Muscle of arm (tissue), 14 donors: ENCODE measurements around the gene SEC22B. TPM values are rescaled to one million over a fixed set of nuclear protein-coding genes. Genes with fewer than 3 reads are reported as not detected.
"Not testable (repeated sequence)": the region's sequence is repeated elsewhere in the genome, so short reads cannot be mapped to it uniquely, and the experiment has no call there.

Source experiments
- DNase-seq: peaks from one replicate; pipeline ENCODE4 v3.0.0-alpha.2; 2013
- long read RNA-seq, 11 donors: transcript quantifications; one replicate each; lab custom pipeline, GENCODE V29; 2026
- polyA plus RNA-seq, 12 donors: library from polyadenylated mRNA; unstranded; fragments of 120-200 nt; gene quantifications; one replicate each; pipeline ENCODE4 v1.2.1, GENCODE V29; 2013; ENCODE audit not compliant: insufficient read length in 12 of 12

The SEC22B gene
- 10 to 100 TPM; 19.1 to 80.6 (median 29.5) TPM for polyA plus RNA-seq
- long read RNA-seq, donor 1, full-length matches to known transcripts: 48 of 60 reads
- long read RNA-seq, donor 1, partial matches to known transcripts: 12 of 60 reads
- long read RNA-seq, donor 1, other reads (novel, unspliced or antisense): 0 of 60 reads
- long read RNA-seq, donor 2, full-length matches to known transcripts: 20 of 20 reads
- long read RNA-seq, donor 2, partial matches to known transcripts: 0 of 20 reads
- long read RNA-seq, donor 2, other reads (novel, unspliced or antisense): 0 of 20 reads
- long read RNA-seq, donor 3, full-length matches to known transcripts: 10 of 10 reads
- long read RNA-seq, donor 3, partial matches to known transcripts: 0 of 10 reads
- long read RNA-seq, donor 3, other reads (novel, unspliced or antisense): 0 of 10 reads
- long read RNA-seq, donor 4, full-length matches to known transcripts: 14 of 14 reads
- long read RNA-seq, donor 4, partial matches to known transcripts: 0 of 14 reads
- long read RNA-seq, donor 4, other reads (novel, unspliced or antisense): 0 of 14 reads
- long read RNA-seq, donor 5, full-length matches to known transcripts: 29 of 29 reads
- long read RNA-seq, donor 5, partial matches to known transcripts: 0 of 29 reads
- long read RNA-seq, donor 5, other reads (novel, unspliced or antisense): 0 of 29 reads
- long read RNA-seq, donor 6, full-length matches to known transcripts: 17 of 17 reads
- long read RNA-seq, donor 6, partial matches to known transcripts: 0 of 17 reads
- long read RNA-seq, donor 6, other reads (novel, unspliced or antisense): 0 of 17 reads
- long read RNA-seq, donor 7, full-length matches to known transcripts: 14 of 14 reads
- long read RNA-seq, donor 7, partial matches to known transcripts: 0 of 14 reads
- long read RNA-seq, donor 7, other reads (novel, unspliced or antisense): 0 of 14 reads
- long read RNA-seq, donor 8, full-length matches to known transcripts: 16 of 16 reads
- long read RNA-seq, donor 8, partial matches to known transcripts: 0 of 16 reads
- long read RNA-seq, donor 8, other reads (novel, unspliced or antisense): 0 of 16 reads
- long read RNA-seq, donor 9, full-length matches to known transcripts: 17 of 17 reads
- long read RNA-seq, donor 9, partial matches to known transcripts: 0 of 17 reads
- long read RNA-seq, donor 9, other reads (novel, unspliced or antisense): 0 of 17 reads
- long read RNA-seq, donor 10, full-length matches to known transcripts: 18 of 95 reads
- long read RNA-seq, donor 10, partial matches to known transcripts: 77 of 95 reads
- long read RNA-seq, donor 10, other reads (novel, unspliced or antisense): 0 of 95 reads
- long read RNA-seq, donor 11, full-length matches to known transcripts: 38 of 44 reads
- long read RNA-seq, donor 11, partial matches to known transcripts: 6 of 44 reads
- long read RNA-seq, donor 11, other reads (novel, unspliced or antisense): 0 of 44 reads

GRCh38 chr1:120176092-120176855 is at the start of gene SEC22B:
SEC22B (minus strand) TSS chr1:120176520; CDS start chr1:120176381, 139 bp downstream.
- peak; percentile 95 for DNase-seq

GRCh38 chr1:120217933-120218332 is 41.6 kb upstream of the SEC22B start:
- not testable (repeated sequence) for DNase-seq

GRCh38 chr1:120217175-120217929 is 41.0 kb upstream of the SEC22B start:
- DNase-seq: not testable (repeated sequence)

- DNase-seq: not testable (repeated sequence)
These were observed 37.3 kb upstream of the SEC22B start for GRCh38 chr1:120213606-120214005.

GRCh38 chr1:120210754-120211153 is 34.4 kb upstream of the SEC22B start:
- not testable (repeated sequence) for DNase-seq

- DNase-seq: not testable (repeated sequence)
These were observed 20.8 kb upstream of the SEC22B start for GRCh38 chr1:120196863-120197775.

GRCh38 chr1:120188626-120189025 is 12.3 kb upstream of the SEC22B start:
- DNase-seq: not testable (repeated sequence)

GRCh38 chr1:120182176-120182707 is 5.9 kb upstream of the SEC22B start:
- DNase-seq: not testable (repeated sequence)

GRCh38 chr1:120179811-120180690 is 3.7 kb upstream of the SEC22B start:
- peak; percentile 58 for DNase-seq

- peak; percentile 41 for DNase-seq
These were observed 2.8 kb upstream of the SEC22B start for GRCh38 chr1:120178799-120179756.

GRCh38 chr1:120178058-120178457 is 1.7 kb upstream of the SEC22B start:
- DNase-seq: not testable (repeated sequence)

- not testable (repeated sequence) for DNase-seq
These were observed 632 bp downstream of the SEC22B start for GRCh38 chr1:120175688-120176087.

GRCh38 chr1:120164761-120165160 is 11.6 kb downstream of the SEC22B start:
- DNase-seq: not testable (repeated sequence)

- not testable (repeated sequence) for DNase-seq
These were observed 14.3 kb downstream of the SEC22B start for GRCh38 chr1:120162015-120162414.

GRCh38 chr1:120158495-120158894 is 17.8 kb downstream of the SEC22B start:
- not testable (repeated sequence) for DNase-seq

GRCh38 chr1:120158086-120158485 is 18.2 kb downstream of the SEC22B start:
- DNase-seq: not testable (repeated sequence)
